Measurements from ENCODE around the gene KRT85. TPM values are rescaled to one million over a fixed set of nuclear protein-coding genes. Genes with fewer than 3 reads are reported as not detected.

The KRT85 gene
- total RNA-seq, 6 experiments from 2014 or later: not detected

GRCh38 chr12:52379536-52379935, 12.3 kb upstream of the KRT85 start:
- H3K27ac Mint-ChIP-seq: no peak overlapping the region
- no peak for DNase-seq
- no peak overlapping the region for H3K4me3 Mint-ChIP-seq
- no peaks in the 10 kb centered on the region for H3K36me3 Mint-ChIP-seq (ENCODE audit: low read depth)
- no peaks in the 10 kb centered on the region for H3K9me3 Mint-ChIP-seq
- no peaks in the 10 kb centered on the region for H3K4me1 Mint-ChIP-seq (ENCODE audit: low read depth)
- no peak for TF ChIP-seq CTCF (IDR thresholded peaks at IDR 0.05)
- peaks cover 48% of the 10 kb centered on the region for H3K27me3 Mint-ChIP-seq (ENCODE audit: insufficient read depth)

DNA sequence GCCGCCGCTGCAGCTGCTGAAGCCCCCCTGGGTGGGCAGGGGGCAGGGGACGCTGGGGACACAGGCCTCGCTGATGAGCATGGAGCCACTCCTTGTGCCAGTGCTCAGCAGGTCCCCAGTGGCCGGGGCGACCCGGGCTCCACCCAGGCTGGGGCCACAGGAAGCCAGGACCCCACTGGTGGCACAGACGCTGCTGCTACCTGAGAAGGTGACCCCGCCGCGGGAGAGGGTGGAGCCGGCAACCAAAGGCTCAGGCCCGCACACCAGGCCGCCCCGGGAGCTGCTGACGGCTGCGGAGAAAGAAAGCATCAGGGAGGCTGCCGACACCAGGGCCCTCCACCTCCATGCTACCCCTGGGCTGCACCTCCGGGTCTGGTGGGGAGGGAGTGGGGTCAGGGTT, 10.8 kb upstream of the KRT85 start:
- H3K27ac Mint-ChIP-seq: no peak overlapping the region
- H3K9me3 Mint-ChIP-seq: no peaks in the 10 kb centered on the region
- peaks cover 44% of the 10 kb centered on the region for H3K27me3 Mint-ChIP-seq (ENCODE audit: insufficient read depth)
- no peak for DNase-seq
- no peaks in the 10 kb centered on the region for H3K36me3 Mint-ChIP-seq (ENCODE audit: low read depth)
- TF ChIP-seq CTCF (IDR thresholded peaks at IDR 0.05): no peak
- H3K4me1 Mint-ChIP-seq (ENCODE audit: low read depth): no peaks in the 10 kb centered on the region
- H3K4me3 Mint-ChIP-seq: no peak overlapping the region

GRCh38 chr12:52377266-52377665, 10.0 kb upstream of the KRT85 start:
- Mint-ChIP-seq H3K27ac (no peak overlapping the region), H3K4me1 (ENCODE audit: low read depth) (no peaks in the 10 kb centered on the region), H3K4me3 (no peak overlapping the region), H3K36me3 (ENCODE audit: low read depth) (no peaks in the 10 kb centered on the region), H3K9me3 (no peaks in the 10 kb centered on the region), H3K27me3 (ENCODE audit: insufficient read depth) (peaks cover 39% of the 10 kb centered on the region)
- no peak for DNase-seq
- TF ChIP-seq CTCF (IDR thresholded peaks at IDR 0.05): no peak

GRCh38 chr12:52372216-52373154, 5.2 kb upstream of the KRT85 start:
- H3K4me3 Mint-ChIP-seq: no peak overlapping the region
- H3K36me3 Mint-ChIP-seq (ENCODE audit: low read depth): no peaks in the 10 kb centered on the region
- DNase-seq: peak; percentile 83
- peak; percentile 90 for TF ChIP-seq CTCF (IDR thresholded peaks at IDR 0.05)
- peaks cover 42% of the 10 kb centered on the region for H3K27me3 Mint-ChIP-seq (ENCODE audit: insufficient read depth)
- peaks cover 13% of the 10 kb centered on the region; the same call in 1 of the 2 replicates for H3K4me1 Mint-ChIP-seq (ENCODE audit: low read depth)
- H3K9me3 Mint-ChIP-seq: no peaks in the 10 kb centered on the region
- no peak overlapping the region for H3K27ac Mint-ChIP-seq

- Mint-ChIP-seq H3K4me1 (ENCODE audit: low read depth) (peaks cover 13% of the 10 kb centered on the region; the same call in 1 of the 2 replicates), H3K27me3 (ENCODE audit: insufficient read depth) (peaks cover 35% of the 10 kb centered on the region), H3K9me3 (no peaks in the 10 kb centered on the region), H3K36me3 (ENCODE audit: low read depth) (no peaks in the 10 kb centered on the region), H3K4me3 (no peak overlapping the region), H3K27ac (no peak overlapping the region)
- no peak for DNase-seq
- TF ChIP-seq CTCF (IDR thresholded peaks at IDR 0.05): no peak
Measured at GRCh38 chr12:52371716-52372115, 4.4 kb upstream of the KRT85 start.
